AG10803 (cell line): Measurements from ENCODE around the gene USP36.
A peak's percentile ranks its signal among the peaks of the same experiment; 100 is the strongest.

Source experiments
- DNase-seq: peaks from one replicate; pipeline ENCODE4 v3.0.0; 2010; ENCODE audit warnings: low read depth
- H3K4me3 ChIP-seq: 2 replicates; pipeline ENCODE4 v1.5.1; 2011; ENCODE audit warnings: mild to moderate bottlenecking, low read length, control low read depth
- CTCF ChIP-seq: conservative IDR thresholded peaks from 2 replicates; pipeline ENCODE4 v1.5.1; 2011; ENCODE audit warnings: mild to moderate bottlenecking, low read length, control low read depth, inconsistent platforms

Gene USP36

DNA sequence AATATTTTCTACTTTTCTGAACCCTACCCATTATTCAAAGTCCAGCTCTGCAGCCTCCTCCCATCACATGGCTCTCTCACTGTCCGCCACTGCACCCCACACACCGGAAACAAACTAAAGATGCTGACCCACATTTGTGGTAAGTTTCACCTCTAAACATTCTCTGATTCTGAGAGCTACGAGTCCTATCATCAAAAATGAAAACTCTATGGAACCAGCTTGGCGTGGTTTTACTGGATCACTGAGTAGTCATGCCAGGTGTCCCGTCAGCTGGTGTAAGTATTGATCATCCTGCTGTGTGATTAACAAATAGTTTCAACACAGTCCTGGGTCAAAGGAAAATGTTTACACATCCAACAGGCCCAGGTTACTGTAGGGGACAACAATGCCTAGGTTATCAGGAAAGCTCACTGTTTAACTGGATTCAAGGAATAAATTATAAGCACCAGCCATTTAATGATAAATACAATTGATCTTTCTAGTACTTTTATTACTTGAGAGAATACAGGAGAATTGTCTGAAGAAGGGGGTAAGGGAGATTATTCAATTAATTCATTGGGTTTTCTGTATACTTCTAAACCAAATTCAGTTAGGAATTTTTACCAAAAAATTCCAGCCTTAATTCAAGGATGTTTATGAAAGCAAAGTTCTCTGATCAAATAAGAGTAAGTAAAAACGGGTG is 92.4 kb downstream of the USP36 start:
- TF ChIP-seq CTCF = no peak
- no peak overlapping the region for H3K4me3 ChIP-seq
- DNase-seq = no peak

- no peak for TF ChIP-seq CTCF
- DNase-seq = peak; percentile 27
- no peak overlapping the region for H3K4me3 ChIP-seq
These were observed 93.1 kb downstream of the USP36 start for GRCh38 chr17:78747488-78747887.

GRCh38 chr17:78746949-78747269 is 93.7 kb downstream of the USP36 start:
- TF ChIP-seq CTCF = no peak
- H3K4me3 ChIP-seq = no peak overlapping the region
- DNase-seq = no peak

GRCh38 chr17:78746263-78746948 is 94.2 kb downstream of the USP36 start:
- TF ChIP-seq CTCF = no peak
- no peak overlapping the region for H3K4me3 ChIP-seq
- no peak for DNase-seq
